Suprapubic skin (tissue), 4 donors: ENCODE results near the gene UGT1A10. TPM values are rescaled to one million over a fixed set of nuclear protein-coding genes. Genes with fewer than 3 reads are reported as not detected.

Source experiments
- DNase-seq, 2 donors: peaks; one replicate each; pipeline ENCODE4 v3.0.0-alpha.2; 2019; ENCODE audit warnings: low spot score in 2 of 2
- H3K27ac ChIP-seq: fragments of 200-600 bp; sonication (generic); one replicate; pipeline ENCODE4 v1.5.1; 2019
- H3K27me3 ChIP-seq: fragments of 200-600 bp; sonication (generic); one replicate; pipeline ENCODE4 v1.5.1; 2019
- H3K36me3 ChIP-seq: fragments of 200-600 bp; sonication (generic); one replicate; pipeline ENCODE4 v1.5.1; 2019
- H3K4me1 ChIP-seq: fragments of 200-600 bp; sonication (generic); one replicate; pipeline ENCODE4 v1.5.1; 2019
- H3K4me3 ChIP-seq: fragments of 200-600 bp; sonication (generic); one replicate; pipeline ENCODE4 v1.5.1; 2019; ENCODE audit warnings: mild to moderate bottlenecking
- H3K9me3 ChIP-seq: fragments of 200-600 bp; sonication (generic); one replicate; pipeline ENCODE4 v1.5.1; 2019
- EP300 ChIP-seq: sonication (generic); formaldehyde crosslinking; IDR thresholded peaks from one replicate; pipeline ENCODE4 v1.6.1; 2017; ENCODE audit warnings: antibody characterized with exemption
- POLR2A ChIP-seq, 2 donors: fragments of 450-650 bp; IDR thresholded peaks; one replicate each; pipeline ENCODE4 v1.6.1; 2017; ENCODE audit warnings: antibody characterized with exemption in 2 of 2, mild to moderate bottlenecking in 2 of 2, moderate library complexity in 2 of 2
- POLR2AphosphoS5 ChIP-seq, 3 donors: sonication (generic); formaldehyde crosslinking; IDR thresholded peaks; one replicate each; pipeline ENCODE4 v1.6.1; 2017; ENCODE audit warnings: antibody characterized with exemption in 3 of 3
- WGBS: methylation state at CpG from one replicate; pipeline ENCODE4 v1.1.5; 2018; 5-methylcytosine and 5-hydroxymethylcytosine counted together
- total RNA-seq, 4 donors: library from RNA; depleted of rRNA; stranded (reverse); fragments of >200 nt; gene quantifications; one replicate each; pipeline ENCODE4 v1.1.0, GENCODE V29; 2016
- TF ChIP-seq, protein P1 (sequence below), 2 donors: fragments of 200-600 bp in 1 of 2; fragments of 450-650 bp in 1 of 2; sonication (generic) in 1 of 2; IDR thresholded peaks; one replicate each; pipeline ENCODE4 v1.5.1; 2016 to 2019; ENCODE audit warnings: antibody characterized with exemption in 2 of 2, mild to moderate bottlenecking in 1 of 2, moderate library complexity in 1 of 2

The UGT1A10 gene
- total RNA-seq, 4 donors from 2014 or later = not detected

DNA sequence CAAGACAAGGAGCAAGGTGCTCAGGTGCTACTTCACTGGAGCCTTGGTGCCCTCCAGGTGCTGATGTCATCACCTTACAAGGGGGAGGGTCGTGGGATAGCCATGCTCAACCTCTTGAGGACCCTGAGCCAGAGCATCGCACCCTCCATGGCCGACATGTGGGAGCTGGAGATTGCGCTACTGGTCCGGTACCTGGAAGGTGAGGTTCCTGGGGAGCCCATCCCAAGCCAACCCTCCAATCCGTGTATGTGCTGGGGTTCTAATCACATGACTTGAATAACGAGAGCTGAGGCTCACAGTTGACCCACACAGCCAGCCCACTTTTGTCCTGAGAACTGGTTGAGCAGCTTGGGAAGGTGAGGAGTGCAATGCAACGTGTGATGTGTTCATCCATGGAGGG is 167.7 kb downstream of the UGT1A10 start:
- TF ChIP-seq EP300 (no peak), POLR2AphosphoS5 (IDR thresholded peaks at IDR 0.05) (no peak), POLR2A (IDR thresholded peaks at IDR 0.05) (no peak)
- TF ChIP-seq, protein P1, sequence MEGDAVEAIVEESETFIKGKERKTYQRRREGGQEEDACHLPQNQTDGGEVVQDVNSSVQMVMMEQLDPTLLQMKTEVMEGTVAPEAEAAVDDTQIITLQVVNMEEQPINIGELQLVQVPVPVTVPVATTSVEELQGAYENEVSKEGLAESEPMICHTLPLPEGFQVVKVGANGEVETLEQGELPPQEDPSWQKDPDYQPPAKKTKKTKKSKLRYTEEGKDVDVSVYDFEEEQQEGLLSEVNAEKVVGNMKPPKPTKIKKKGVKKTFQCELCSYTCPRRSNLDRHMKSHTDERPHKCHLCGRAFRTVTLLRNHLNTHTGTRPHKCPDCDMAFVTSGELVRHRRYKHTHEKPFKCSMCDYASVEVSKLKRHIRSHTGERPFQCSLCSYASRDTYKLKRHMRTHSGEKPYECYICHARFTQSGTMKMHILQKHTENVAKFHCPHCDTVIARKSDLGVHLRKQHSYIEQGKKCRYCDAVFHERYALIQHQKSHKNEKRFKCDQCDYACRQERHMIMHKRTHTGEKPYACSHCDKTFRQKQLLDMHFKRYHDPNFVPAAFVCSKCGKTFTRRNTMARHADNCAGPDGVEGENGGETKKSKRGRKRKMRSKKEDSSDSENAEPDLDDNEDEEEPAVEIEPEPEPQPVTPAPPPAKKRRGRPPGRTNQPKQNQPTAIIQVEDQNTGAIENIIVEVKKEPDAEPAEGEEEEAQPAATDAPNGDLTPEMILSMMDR (IDR thresholded peaks at IDR 0.05) = no peak
- Histone ChIP-seq H3K27me3 (peaks cover 16% of the 10 kb centered on the region), H3K9me3 (no peaks in the 10 kb centered on the region), H3K36me3 (no peaks in the 10 kb centered on the region), H3K27ac (no peak overlapping the region), H3K4me1 (no peaks in the 10 kb centered on the region), H3K4me3 (no peak overlapping the region)
- peak in 1 of 2 donors; percentile 45 for DNase-seq
- 60% methylated on average over 6 of the region's 8 CpGs for WGBS

DNA sequence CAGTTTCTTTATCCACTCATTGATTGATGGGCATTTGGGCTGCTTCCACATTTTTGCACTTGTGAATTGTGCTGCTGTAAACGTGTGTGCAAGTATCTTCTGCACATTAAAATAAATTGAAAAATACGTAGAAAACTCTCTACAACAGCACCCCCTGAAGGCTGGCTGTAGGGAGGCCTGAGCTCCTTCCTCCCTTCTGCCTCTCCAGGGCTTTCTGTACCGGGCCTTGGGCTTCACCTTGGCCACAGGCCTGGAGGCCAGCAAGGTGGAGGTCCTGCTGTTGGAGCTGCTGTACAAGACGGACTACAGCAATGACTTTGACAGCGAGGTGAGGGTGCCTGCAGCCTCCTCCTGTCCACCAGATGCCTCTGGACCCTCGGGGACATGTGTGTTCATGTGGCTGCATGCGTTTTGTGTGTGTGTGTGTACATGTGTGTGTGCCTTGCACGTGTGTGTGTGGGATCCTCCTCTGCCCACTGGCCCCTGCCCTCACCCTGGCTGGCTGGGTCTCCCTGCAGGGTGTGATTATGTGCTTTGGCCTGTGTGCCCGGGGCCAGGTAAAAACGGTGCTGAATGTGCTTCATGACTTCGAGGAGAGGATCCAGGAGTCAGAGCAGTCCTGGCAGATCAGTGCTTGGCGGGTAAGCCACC is 171.1 kb downstream of the UGT1A10 start:
- Histone ChIP-seq H3K4me1 (no peaks in the 10 kb centered on the region), H3K4me3 (no peak overlapping the region), H3K9me3 (no peaks in the 10 kb centered on the region), H3K27me3 (peaks cover 16% of the 10 kb centered on the region), H3K27ac (no peak overlapping the region), H3K36me3 (no peaks in the 10 kb centered on the region)
- TF ChIP-seq EP300 (no peak), POLR2A (IDR thresholded peaks at IDR 0.05) (no peak), POLR2AphosphoS5 (IDR thresholded peaks at IDR 0.05) (no peak)
- TF ChIP-seq, protein P1 (IDR thresholded peaks at IDR 0.05) = no peak
- 86% methylated on average over 4 of the region's 12 CpGs for WGBS
- peak in 1 of 2 donors; percentile 34 for DNase-seq

DNA sequence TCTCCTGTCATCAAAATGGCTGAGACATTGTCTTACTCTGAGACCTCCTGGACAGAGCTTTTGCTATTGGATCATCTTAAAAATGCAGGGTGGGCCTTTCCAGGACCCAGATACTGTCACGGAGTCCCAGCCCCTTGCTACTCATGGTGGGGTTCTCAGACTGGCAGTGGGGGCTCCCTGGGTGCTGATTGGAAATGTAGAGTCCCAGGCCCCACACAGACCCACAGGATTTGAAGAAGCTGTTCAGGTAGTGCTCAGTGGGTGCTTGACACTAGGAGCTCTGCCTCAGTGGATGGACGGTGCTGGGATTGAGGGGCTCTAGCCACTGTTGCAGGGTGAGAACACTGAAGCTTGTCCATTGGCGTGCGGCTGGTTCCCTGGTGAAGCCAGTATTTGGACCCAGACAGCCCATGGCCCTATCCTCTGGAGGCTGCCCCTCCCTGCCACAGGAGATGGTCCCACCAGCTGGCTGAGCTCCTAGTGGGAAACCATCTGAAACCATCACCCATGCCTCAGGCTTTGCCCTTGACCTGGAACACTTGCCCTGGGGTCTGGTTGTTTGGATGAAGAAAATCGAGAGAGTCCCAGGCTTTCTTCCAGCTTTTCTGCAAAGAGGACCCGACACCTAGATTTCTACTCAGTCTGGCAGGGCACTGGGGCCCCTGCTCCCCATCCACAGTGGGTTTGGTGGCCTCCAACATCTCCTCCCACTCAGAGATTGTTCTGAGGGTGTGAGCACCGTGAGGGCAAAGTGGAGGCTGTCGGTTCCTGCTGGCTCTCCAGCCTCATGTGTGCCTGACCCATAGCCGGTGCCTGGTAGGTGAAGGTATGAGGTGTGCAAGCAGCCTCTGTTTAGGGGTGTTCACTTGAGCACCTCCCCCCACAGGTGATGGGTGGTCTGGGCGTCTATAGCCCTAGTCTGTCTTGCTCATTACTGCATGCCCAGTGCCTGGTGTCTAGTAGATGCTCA is 172.0 kb downstream of the UGT1A10 start:
- peaks cover 16% of the 10 kb centered on the region for H3K27me3 ChIP-seq
- WGBS = 82% methylated on average over 7 of the region's 10 CpGs

DNA sequence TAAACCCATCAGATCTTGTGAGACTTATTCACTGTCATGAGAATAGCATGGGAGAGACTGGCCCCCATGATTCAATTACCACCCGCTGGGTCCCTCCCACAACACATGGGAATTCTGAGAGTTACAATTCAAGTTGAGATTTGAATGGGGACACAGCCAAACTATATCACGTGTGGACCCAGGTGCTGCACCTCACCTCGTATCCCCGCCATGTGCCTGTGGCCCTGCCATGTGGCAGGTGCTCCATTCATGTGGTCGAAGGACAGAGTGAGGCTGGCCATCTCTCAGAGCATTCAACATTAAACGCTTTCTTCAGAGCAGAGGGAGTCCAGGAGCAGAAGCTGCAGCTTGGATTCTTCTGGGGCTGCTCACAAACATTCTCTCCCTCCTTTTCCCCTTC is 174.1 kb downstream of the UGT1A10 start:
- 81% methylated on average over 6 of the region's 6 CpGs for WGBS
- DNase-seq = peak in 1 of 2 donors; percentile 57
- H3K4me3 ChIP-seq = no peak overlapping the region
- H3K36me3 ChIP-seq = no peaks in the 10 kb centered on the region
- H3K9me3 ChIP-seq = no peaks in the 10 kb centered on the region
- H3K4me1 ChIP-seq = no peaks in the 10 kb centered on the region
- peaks cover 12% of the 10 kb centered on the region for H3K27me3 ChIP-seq
- H3K27ac ChIP-seq = no peak overlapping the region
- no peak for TF ChIP-seq EP300
- no peak for TF ChIP-seq POLR2A (IDR thresholded peaks at IDR 0.05)
- TF ChIP-seq POLR2AphosphoS5 (IDR thresholded peaks at IDR 0.05) = no peak

More for the DNA sequence above, 172.0 kb downstream of the UGT1A10 start:
- no peak overlapping the region for H3K27ac ChIP-seq
- H3K36me3 ChIP-seq = no peaks in the 10 kb centered on the region
- no peak overlapping the region for H3K4me3 ChIP-seq
- no peaks in the 10 kb centered on the region for H3K4me1 ChIP-seq
- no peaks in the 10 kb centered on the region for H3K9me3 ChIP-seq
- TF ChIP-seq, protein P1 (IDR thresholded peaks at IDR 0.05) = no peak
- TF ChIP-seq POLR2A (IDR thresholded peaks at IDR 0.05) = no peak
- no peak for TF ChIP-seq POLR2AphosphoS5 (IDR thresholded peaks at IDR 0.05)
- TF ChIP-seq EP300 = no peak
- peak in 1 of 2 donors; percentile 61 for DNase-seq

DNA sequence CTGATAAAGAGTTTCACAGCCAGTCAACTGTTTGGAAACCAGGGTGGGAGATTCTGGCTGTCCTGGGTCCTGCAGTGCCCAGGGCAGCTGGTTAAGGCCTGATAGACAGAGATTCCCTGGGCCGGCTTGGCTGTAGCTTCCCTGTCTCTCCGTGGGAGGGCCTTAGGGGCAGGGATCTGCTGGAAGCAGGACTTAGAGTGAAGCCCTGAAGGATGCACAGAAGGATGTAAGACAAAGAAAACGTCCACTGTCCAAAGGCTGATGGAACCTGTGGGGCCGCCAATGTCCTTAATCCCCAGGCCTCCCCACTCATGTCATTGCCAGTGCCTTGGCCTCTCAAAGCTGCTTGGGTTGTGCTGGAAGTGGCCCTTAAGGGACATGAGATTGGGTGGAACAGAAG is 174.8 kb downstream of the UGT1A10 start:
- no peaks in the 10 kb centered on the region for H3K9me3 ChIP-seq
- no peak overlapping the region for H3K4me3 ChIP-seq
- 88% methylated on average over 4 of the region's 4 CpGs for WGBS
- DNase-seq = peak; percentile 33 to 43
- no peak for TF ChIP-seq POLR2A (IDR thresholded peaks at IDR 0.05)
- TF ChIP-seq, protein P1 (IDR thresholded peaks at IDR 0.05) = no peak
- TF ChIP-seq POLR2AphosphoS5 (IDR thresholded peaks at IDR 0.05) = no peak
- peaks cover 12% of the 10 kb centered on the region for H3K27me3 ChIP-seq
- H3K36me3 ChIP-seq = no peaks in the 10 kb centered on the region
- H3K27ac ChIP-seq = no peak overlapping the region
- H3K4me1 ChIP-seq = no peaks in the 10 kb centered on the region
